ENCODE results near the gene PAK3.

PAK3 gene

DNA sequence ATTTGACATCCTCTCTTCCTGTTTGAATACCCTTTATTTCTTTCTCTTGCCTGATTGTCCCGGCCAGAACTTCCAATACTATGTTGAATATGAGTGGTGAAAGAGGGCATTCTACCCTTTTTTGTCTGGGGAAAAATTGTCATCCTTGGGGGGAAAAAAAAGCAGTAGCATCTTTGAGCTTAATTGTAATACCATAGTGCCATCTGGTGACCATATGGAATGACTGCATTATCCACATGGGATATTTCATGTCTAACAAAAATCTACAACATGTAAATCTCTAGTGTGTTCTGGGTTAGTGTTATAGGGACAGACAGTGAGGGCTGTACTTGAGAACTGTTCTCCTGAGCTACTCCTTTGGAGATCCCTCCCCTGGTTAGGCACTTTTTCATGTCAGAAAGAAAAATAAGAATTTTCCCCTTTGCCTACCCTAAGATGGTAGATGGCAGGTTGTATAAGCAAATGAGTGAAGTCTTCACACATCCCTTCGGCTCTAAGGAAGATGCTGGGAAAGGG lies 148.3 kb downstream of the PAK3 start:
- no peak for TF ChIP-seq JUND (IDR thresholded peaks at IDR 0.05; ENCODE audit: low read depth)
- in situ Hi-C loops (cut with HindIII; ENCODE audit: low pct_unique_long_range_greater_than_20kb, low sequenced_read_pairs): no loop called here
- DNase-seq (ENCODE audit: low read depth in 1 of 2, low spot score in 1 of 2): peak in 1 of 2 experiments; percentile 12

DNA sequence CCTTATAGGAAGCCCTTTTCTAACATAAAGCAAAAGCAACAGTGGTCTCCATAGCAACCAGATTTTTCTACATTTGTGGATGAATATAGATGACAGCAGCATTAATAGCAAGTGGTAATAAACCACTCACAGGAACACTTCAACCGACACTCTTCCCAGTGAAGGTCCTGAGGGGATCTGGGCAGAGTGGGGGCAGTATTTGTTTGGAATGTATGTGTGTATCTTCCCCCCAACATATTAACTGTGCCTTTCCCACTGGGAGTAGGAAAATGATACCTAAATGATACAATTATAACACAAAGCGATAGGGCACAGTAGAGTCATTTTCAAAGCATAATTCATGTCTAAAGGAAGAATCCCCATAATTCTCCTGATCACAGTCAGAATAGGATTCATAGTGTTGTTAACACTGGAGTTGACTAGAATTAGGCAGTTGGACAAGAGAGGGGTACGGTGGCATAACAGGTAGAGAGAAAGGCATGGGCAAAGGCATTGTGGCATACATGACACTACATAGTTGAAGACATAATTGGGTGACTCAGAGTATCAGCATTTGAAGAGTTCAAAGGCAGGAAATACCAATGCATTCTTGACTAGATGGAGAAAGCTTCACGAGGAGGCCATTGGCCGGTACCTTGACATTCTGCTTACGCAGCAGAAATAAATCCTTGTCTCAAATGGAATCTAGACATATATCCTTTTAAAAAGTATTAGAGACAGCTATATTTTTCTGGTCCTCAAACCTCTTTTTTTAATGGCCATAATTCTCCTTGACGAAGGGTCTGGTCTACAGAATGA lies 159.1 kb downstream of the PAK3 start:
- in situ Hi-C loops (cut with HindIII; ENCODE audit: low pct_unique_long_range_greater_than_20kb, low sequenced_read_pairs): no loop called here
- no peak for DNase-seq (ENCODE audit: low read depth in 1 of 2, low spot score in 1 of 2)
- TF ChIP-seq JUND (IDR thresholded peaks at IDR 0.05; ENCODE audit: low read depth): no peak

DNA sequence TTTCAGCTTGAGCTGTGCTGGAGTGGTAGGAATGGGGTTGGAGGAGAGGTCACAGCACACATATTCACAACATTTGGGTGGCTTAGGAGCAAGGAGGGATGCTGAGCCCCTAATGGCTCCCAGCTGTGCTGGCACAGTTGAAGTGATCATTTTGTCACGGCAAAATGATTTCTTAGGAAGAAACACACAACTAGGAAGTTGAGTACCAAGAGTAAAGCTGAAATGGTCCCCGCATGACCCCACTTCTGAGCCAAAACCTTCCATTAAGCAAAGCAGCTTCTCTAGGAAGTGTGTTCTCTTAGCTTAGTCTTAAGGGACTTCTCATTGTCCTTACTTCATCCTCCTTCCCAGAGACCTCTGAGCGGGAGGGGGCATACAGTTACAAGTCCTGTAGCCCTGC lies 161.7 kb downstream of the PAK3 start:
- in situ Hi-C loops (cut with HindIII; ENCODE audit: low pct_unique_long_range_greater_than_20kb, low sequenced_read_pairs): no loop called here
- no peak for TF ChIP-seq JUND (IDR thresholded peaks at IDR 0.05; ENCODE audit: low read depth)
- DNase-seq (ENCODE audit: low read depth in 1 of 2, low spot score in 1 of 2): no peak

DNA sequence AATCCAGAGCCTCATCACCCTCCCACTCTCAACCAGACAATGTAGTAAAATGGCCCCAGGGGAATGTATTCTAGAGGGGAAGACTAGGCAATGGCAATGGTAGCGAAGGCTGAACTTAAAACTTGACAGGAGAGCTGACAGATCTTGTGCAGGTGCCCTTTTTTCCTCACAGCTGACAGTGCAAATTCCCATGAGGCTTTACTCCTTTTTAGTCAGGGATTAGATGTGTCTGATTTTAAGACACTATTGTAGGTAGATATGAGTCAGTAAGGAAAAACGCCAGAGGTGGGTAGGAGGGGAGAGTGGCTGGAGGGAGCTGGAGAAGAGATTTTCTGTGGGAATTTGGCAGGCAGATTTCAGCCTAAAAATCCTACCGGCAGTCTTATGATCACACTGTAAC lies 163.6 kb downstream of the PAK3 start:
- TF ChIP-seq JUND (IDR thresholded peaks at IDR 0.05; ENCODE audit: low read depth): no peak
- in situ Hi-C loops (cut with HindIII; ENCODE audit: low pct_unique_long_range_greater_than_20kb, low sequenced_read_pairs): no loop called here
- DNase-seq (ENCODE audit: low read depth in 1 of 2, low spot score in 1 of 2): no peak

DNA sequence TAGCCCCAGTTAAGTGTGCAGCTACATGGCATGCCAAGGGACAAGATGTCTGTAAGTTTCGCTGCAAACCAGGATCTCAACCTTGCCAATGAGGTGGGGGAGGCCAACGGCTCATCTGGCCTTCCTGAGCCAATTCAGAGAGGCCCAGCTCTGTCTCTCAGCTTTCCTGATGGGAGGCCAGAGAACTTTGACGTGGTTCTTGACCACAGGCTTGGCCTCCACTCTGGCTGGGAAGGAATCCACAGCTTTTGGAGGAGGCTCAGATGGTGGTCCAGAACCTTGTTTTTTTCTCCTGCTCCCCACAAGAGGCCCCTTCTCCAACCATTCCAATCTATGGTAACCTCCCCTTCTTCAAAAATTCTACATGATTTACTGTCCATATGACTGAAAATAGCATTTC lies 164.5 kb downstream of the PAK3 start:
- DNase-seq (ENCODE audit: low read depth in 1 of 2, low spot score in 1 of 2): no peak
- in situ Hi-C loops (cut with HindIII; ENCODE audit: low pct_unique_long_range_greater_than_20kb, low sequenced_read_pairs): no loop called here
- TF ChIP-seq JUND (IDR thresholded peaks at IDR 0.05; ENCODE audit: low read depth): no peak

DNA sequence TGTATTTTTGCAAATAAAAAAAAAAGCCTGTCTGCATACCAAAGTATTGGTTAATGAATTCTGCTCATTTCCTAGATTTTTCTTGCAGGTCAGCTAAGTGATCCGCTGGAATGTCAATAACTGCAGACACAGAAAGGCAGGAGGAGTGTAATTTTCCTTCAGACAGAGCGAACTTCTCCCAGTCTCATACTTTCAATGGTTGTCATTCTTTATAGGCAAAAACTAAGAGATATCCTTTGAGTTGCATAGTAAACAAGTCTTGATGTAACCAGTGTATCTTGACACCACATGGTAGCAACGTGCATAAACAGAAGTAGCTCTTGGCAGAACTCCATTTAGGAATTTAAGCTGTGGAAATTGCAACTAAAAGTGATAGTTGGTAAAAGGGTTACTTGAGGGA lies 166.1 kb downstream of the PAK3 start:
- in situ Hi-C loops (cut with HindIII; ENCODE audit: low pct_unique_long_range_greater_than_20kb, low sequenced_read_pairs): no loop called here
- DNase-seq (ENCODE audit: low read depth in 1 of 2, low spot score in 1 of 2): no peak
- TF ChIP-seq JUND (IDR thresholded peaks at IDR 0.05; ENCODE audit: low read depth): no peak

DNA sequence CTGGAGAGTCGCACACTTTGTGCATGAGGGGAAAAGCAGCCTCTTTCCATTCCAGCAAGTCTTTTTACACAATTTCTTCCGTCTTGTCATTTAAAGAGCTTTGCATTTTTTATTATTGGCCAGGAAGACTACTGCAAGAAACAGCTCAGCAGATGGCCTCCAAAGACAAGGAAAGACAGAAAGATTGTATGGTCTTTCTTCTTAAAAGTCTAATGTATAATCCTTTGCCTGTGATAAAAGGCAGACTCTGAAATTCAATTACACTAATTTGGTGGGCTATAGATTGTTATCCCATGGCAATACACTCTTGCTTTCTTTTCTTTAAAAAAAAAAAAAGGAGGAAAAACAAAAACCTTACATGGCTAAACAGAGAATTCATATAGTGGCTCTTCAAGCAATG lies 168.4 kb downstream of the PAK3 start:
- DNase-seq (ENCODE audit: low read depth in 1 of 2, low spot score in 1 of 2): no peak
- in situ Hi-C loops (cut with HindIII; ENCODE audit: low pct_unique_long_range_greater_than_20kb, low sequenced_read_pairs): no loop called here
- TF ChIP-seq JUND (IDR thresholded peaks at IDR 0.05; ENCODE audit: low read depth): no peak

DNA sequence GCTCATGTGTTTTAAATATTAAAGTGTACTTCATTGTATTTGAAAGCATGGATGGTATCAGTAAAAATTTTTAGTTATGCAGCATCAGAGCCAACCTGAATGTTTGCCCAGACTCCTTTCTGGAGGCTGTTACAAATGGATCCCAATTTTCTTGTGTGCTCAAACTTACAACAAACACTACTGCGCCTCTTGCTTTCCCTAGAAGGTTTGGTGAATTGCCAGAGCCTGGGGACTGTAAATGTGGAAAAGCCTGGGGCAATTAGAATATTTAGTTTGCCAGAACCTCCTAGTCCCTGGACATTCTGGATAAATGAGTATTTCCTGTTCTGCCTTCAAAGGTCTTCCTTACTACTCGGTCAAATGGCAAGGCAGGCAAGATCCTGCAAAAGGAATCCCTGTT lies 169.5 kb downstream of the PAK3 start:
- in situ Hi-C loops (cut with HindIII; ENCODE audit: low pct_unique_long_range_greater_than_20kb, low sequenced_read_pairs): no loop called here
- TF ChIP-seq JUND (IDR thresholded peaks at IDR 0.05; ENCODE audit: low read depth): no peak
- DNase-seq (ENCODE audit: low read depth in 1 of 2, low spot score in 1 of 2): peak in 1 of 2 experiments; percentile 5

DNA sequence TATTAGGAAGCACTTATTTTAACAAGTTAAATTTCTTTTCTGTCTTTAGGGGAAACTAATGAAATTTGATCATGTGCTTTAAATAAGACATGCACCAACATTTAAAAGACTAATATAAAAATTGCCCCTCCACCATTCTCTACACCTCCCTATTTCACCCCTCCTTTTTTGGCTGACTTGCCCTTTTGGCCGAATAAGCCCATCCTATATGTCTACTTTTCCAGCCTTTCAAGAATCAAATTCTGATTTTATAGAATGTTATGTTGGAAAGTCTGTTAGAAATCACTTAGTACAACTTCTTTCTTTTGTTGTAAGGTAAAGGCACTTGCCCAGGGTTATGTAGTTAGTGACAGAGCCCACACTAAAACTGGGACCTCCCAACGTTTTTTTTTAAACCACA lies 172.5 kb downstream of the PAK3 start:
- no peak for TF ChIP-seq JUND (IDR thresholded peaks at IDR 0.05; ENCODE audit: low read depth)
- in situ Hi-C loops (cut with HindIII; ENCODE audit: low pct_unique_long_range_greater_than_20kb, low sequenced_read_pairs): no loop called here
- DNase-seq (ENCODE audit: low read depth in 1 of 2, low spot score in 1 of 2): no peak

DNA sequence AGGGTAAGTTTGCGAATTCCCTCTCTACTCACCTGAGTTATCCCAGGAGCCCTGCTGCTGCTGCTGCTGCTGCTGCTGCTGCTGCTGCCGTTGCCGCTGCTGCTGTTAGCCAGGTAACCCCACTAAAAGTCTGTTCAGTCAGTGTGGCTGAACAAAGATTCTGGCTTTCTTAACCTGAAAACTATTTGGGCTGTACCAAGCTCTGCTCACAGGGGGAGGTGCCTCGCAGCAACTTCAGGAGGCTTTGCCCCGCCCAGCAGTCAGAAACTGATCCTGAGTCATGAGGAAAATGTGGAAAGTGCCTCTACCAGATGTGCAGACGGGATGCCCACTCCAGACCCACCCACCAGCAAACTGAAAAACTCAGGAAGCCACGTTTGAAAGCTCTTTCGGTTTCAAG lies 174.3 kb downstream of the PAK3 start, which contains the start of gene CAPN6:
TSS of gene CAPN6 (minus strand) at position 145 of the 400 bp plus-strand sequence. CDS start 6,547 bp downstream, outside the sequence.
- DNase-seq (ENCODE audit: low read depth in 1 of 2, low spot score in 1 of 2): peak in 1 of 2 experiments; percentile 29
- TF ChIP-seq JUND (IDR thresholded peaks at IDR 0.05; ENCODE audit: low read depth): no peak
- in situ Hi-C loops (cut with HindIII; ENCODE audit: low pct_unique_long_range_greater_than_20kb, low sequenced_read_pairs): no loop called here

Data from T47D (cell line).